GM12864 (cell line): Measurements from ENCODE around the gene SPANXN4.

Experiments
- DNase-seq: peaks from one replicate; pipeline ENCODE4 v3.0.0-alpha.2; 2011; ENCODE audit warnings: low read depth
- H3K4me3 ChIP-seq: 2 replicates; pipeline ENCODE4 v1.5.1; 2011; ENCODE audit warnings: mild to moderate bottlenecking, low read depth, low read length, control low read depth
- CTCF ChIP-seq: IDR thresholded peaks from 2 replicates; pipeline ENCODE4 v1.5.1; 2011; ENCODE audit warnings: low read depth, mild to moderate bottlenecking, moderate library complexity, low read length, control low read depth, inconsistent platforms; ENCODE audit errors: missing control alignments

Gene SPANXN4

GRCh38 chrX:142999199-142999701 is 26.5 kb upstream of the SPANXN4 start:
- TF ChIP-seq CTCF, result no peak
- H3K4me3 ChIP-seq, result no peak overlapping the region
- no peak for DNase-seq

- H3K4me3 ChIP-seq, result no peak overlapping the region
- DNase-seq, result no peak
- TF ChIP-seq CTCF, result no peak
Measured at GRCh38 chrX:143002206-143002605, 23.5 kb upstream of the SPANXN4 start.

- H3K4me3 ChIP-seq, result no peak overlapping the region
- no peak for TF ChIP-seq CTCF
- DNase-seq, result no peak
Measured at GRCh38 chrX:143017272-143017671, 8.5 kb upstream of the SPANXN4 start.

GRCh38 chrX:143027275-143027674 is 1.5 kb downstream of the SPANXN4 start:
- DNase-seq, result no peak
- TF ChIP-seq CTCF, result no peak
- no peak overlapping the region for H3K4me3 ChIP-seq

- H3K4me3 ChIP-seq, result no peak overlapping the region
- TF ChIP-seq CTCF, result no peak
- no peak for DNase-seq
Measured at GRCh38 chrX:143047511-143047910, 21.8 kb downstream of the SPANXN4 start.

- DNase-seq, result no peak
- no peak for TF ChIP-seq CTCF
Measured at GRCh38 chrX:143058120-143058519, 32.4 kb downstream of the SPANXN4 start.

GRCh38 chrX:143081231-143081630 is 55.5 kb downstream of the SPANXN4 start:
- H3K4me3 ChIP-seq, result no peak overlapping the region
- TF ChIP-seq CTCF, result no peak
- no peak for DNase-seq

More at GRCh38 chrX:143058120-143058519, 32.4 kb downstream of the SPANXN4 start:
- H3K4me3 ChIP-seq, result no peak overlapping the region
